ENCODE measurements around the gene RASSF3. TPM values are rescaled to one million over a fixed set of nuclear protein-coding genes. Genes with fewer than 3 reads are reported as not detected.

Gene RASSF3
- total and polyA plus RNA-seq, 2 of the 13 experiments (the other 11 are each of a cell fraction or from before 2014, with no cell fraction given), result 15.5 to 16.0 TPM

DNA sequence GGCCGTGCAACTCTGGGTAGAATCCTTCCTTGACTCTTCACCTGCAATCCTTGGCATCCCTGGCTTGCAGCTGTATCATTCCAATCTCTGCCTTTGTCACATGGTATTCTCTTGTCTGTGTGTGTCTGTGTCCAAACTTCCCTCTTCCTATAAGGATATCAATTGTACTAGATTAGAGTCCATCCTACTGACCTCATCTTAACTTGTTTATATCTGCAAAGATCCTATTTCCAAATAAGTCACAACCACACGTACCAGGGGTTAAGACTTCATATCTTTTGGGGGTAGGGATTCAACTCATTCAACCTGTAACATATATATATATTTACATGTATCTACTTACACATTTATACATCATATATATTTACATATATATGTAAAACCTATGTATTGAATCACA is 29.6 kb upstream of the RASSF3 start:
- no peaks in the 10 kb centered on the region for H4K20me1 ChIP-seq (ENCODE audit: insufficient read depth, low read length)
- FAIRE-seq (no peak), ATAC-seq (no peak), DNase-seq (ENCODE audit: low spot score) (no peak)
- no peak overlapping the region for H3K4me3 ChIP-seq (replicated peaks in 1 of 3; ENCODE audit: insufficient read depth in 1 of 3, low read depth in 2 of 3, low read length in 3 of 3)
- H3K4me2 ChIP-seq (ENCODE audit: low read depth, low read length), result no peak overlapping the region
- no peaks in the 10 kb centered on the region for H3K79me2 ChIP-seq (ENCODE audit: insufficient read depth, low read length)
- no TSS peak for BruUV-seq (replicated peaks)
- peaks cover 4% of the 10 kb centered on the region; the same call in 1 of the 2 replicates for H3K9me3 ChIP-seq (ENCODE audit: low read length)
- intact Hi-C loops (cut with micrococcal nuclease; ENCODE audit: unreplicated experiment), result no loop called here
- H2AFZ ChIP-seq (ENCODE audit: low read length), result no peak overlapping the region
- WGBS (ENCODE audit: low lambda C conversion rate), result 7% methylated on average over 2 of the region's 2 CpGs
- CTCF ChIA-PET (ENCODE audit: low intra/inter-chr PET ratio, low total read pairs), result no interaction called here
- peaks cover 16% of the 10 kb centered on the region for H3K4me1 ChIP-seq (ENCODE audit: insufficient read depth, low read length)
- H3K9ac ChIP-seq (ENCODE audit: insufficient read depth, low read depth, low read length), result no peak overlapping the region
- POLR2A ChIA-PET, result no interaction called here
- H3K27me3 ChIP-seq (ENCODE audit: control insufficient read depth in 1 of 2, insufficient read depth in 2 of 2, low read length in 2 of 2), result peaks cover 0 to 7% of the 10 kb centered on the region in 2 experiments; a peak in 2 of 5 replicates
- H3K36me3 ChIP-seq (replicated peaks in 1 of 2; ENCODE audit: control insufficient read depth in 1 of 2, insufficient read depth in 2 of 2, low read length in 2 of 2), result no peaks in the 10 kb centered on the region
- H3K27ac ChIP-seq (ENCODE audit: extremely low read length, insufficient read depth, low read length), result no peak overlapping the region
- in situ Hi-C loops (cut with HindIII; ENCODE audit: extremely low pct_ligation_motif_present, low pct_unique_long_range_greater_than_20kb), result no loop called here
- no peak for TF ChIP-seq BRD4 (CRISPR knock-in tag; IDR thresholded peaks at IDR 0.05)
- no peak for TF ChIP-seq ZZZ3 (CRISPR knock-in tag; IDR thresholded peaks at IDR 0.05; ENCODE audit: borderline replicate concordance)
- no peak for TF ChIP-seq ZNF225 (CRISPR knock-in tag; IDR thresholded peaks at IDR 0.05)
- TF ChIP-seq, protein P1, sequence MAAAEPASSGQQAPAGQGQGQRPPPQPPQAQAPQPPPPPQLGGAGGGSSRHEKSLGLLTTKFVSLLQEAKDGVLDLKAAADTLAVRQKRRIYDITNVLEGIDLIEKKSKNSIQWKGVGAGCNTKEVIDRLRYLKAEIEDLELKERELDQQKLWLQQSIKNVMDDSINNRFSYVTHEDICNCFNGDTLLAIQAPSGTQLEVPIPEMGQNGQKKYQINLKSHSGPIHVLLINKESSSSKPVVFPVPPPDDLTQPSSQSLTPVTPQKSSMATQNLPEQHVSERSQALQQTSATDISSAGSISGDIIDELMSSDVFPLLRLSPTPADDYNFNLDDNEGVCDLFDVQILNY (CRISPR knock-in tag; conservative IDR thresholded peaks at IDR 0.05), result no peak
- no peak for TF ChIP-seq ZNF335 (CRISPR knock-in tag; IDR thresholded peaks at IDR 0.05)
- TF ChIP-seq PHF20 (CRISPR knock-in tag; IDR thresholded peaks at IDR 0.05), result no peak
- no peak for TF ChIP-seq NCOA1 (CRISPR knock-in tag; IDR thresholded peaks at IDR 0.05)
- TF ChIP-seq ZNF619 (CRISPR knock-in tag; IDR thresholded peaks at IDR 0.05), result no peak
- no peak for TF ChIP-seq HMG20B (CRISPR knock-in tag; conservative IDR thresholded peaks at IDR 0.05)
- TF ChIP-seq ZSCAN31 (CRISPR knock-in tag; IDR thresholded peaks at IDR 0.05; ENCODE audit: low read depth), result no peak
- TF ChIP-seq GABPB1 (CRISPR knock-in tag; IDR thresholded peaks at IDR 0.05), result no peak
- TF ChIP-seq TEAD2 (CRISPR knock-in tag; IDR thresholded peaks at IDR 0.05), result no peak
- TF ChIP-seq, protein P2, sequence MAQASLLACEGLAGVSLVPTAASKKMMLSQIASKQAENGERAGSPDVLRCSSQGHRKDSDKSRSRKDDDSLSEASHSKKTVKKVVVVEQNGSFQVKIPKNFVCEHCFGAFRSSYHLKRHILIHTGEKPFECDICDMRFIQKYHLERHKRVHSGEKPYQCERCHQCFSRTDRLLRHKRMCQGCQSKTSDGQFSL (CRISPR knock-in tag; IDR thresholded peaks at IDR 0.05), result no peak
- no peak for TF ChIP-seq TOE1 (CRISPR knock-in tag; IDR thresholded peaks at IDR 0.05)
- TF ChIP-seq, protein P3, sequence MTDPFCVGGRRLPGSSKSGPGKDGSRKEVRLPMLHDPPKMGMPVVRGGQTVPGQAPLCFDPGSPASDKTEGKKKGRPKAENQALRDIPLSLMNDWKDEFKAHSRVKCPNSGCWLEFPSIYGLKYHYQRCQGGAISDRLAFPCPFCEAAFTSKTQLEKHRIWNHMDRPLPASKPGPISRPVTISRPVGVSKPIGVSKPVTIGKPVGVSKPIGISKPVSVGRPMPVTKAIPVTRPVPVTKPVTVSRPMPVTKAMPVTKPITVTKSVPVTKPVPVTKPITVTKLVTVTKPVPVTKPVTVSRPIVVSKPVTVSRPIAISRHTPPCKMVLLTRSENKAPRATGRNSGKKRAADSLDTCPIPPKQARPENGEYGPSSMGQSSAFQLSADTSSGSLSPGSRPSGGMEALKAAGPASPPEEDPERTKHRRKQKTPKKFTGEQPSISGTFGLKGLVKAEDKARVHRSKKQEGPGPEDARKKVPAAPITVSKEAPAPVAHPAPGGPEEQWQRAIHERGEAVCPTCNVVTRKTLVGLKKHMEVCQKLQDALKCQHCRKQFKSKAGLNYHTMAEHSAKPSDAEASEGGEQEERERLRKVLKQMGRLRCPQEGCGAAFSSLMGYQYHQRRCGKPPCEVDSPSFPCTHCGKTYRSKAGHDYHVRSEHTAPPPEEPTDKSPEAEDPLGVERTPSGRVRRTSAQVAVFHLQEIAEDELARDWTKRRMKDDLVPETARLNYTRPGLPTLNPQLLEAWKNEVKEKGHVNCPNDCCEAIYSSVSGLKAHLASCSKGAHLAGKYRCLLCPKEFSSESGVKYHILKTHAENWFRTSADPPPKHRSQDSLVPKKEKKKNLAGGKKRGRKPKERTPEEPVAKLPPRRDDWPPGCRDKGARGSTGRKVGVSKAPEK (CRISPR knock-in tag; IDR thresholded peaks at IDR 0.05; ENCODE audit: borderline replicate concordance), result no peak

All from HepG2 (cell line).